Ectodermal cell (in vitro differentiated cells): Measurements from ENCODE around the gene DOCK6.

ENCODE experiments used
- H3K27ac ChIP-seq: 2 replicates; pipeline ENCODE4 v1.7.0; 2013; ENCODE audit warnings: mild to moderate bottlenecking, low read depth, low read length; ENCODE audit not compliant: insufficient read depth, poor library complexity, severe bottlenecking
- H3K27me3 ChIP-seq: 2 replicates; pipeline ENCODE4 v1.7.0; 2013; ENCODE audit warnings: mild to moderate bottlenecking, low read length; ENCODE audit not compliant: insufficient read depth, control insufficient read depth, poor library complexity, severe bottlenecking
- H3K36me3 ChIP-seq: one replicate; pipeline ENCODE4 v1.7.0; 2013; ENCODE audit warnings: low read length; ENCODE audit not compliant: control insufficient read depth, insufficient read depth
- H3K4me1 ChIP-seq: one replicate; pipeline ENCODE4 v1.7.0; 2013; ENCODE audit warnings: low read length; ENCODE audit not compliant: control insufficient read depth, insufficient read depth
- H3K4me3 ChIP-seq: 2 replicates; pipeline ENCODE4 v1.7.0; 2013; ENCODE audit warnings: low read depth, low read length, control low read depth; ENCODE audit not compliant: insufficient read depth
- H3K9me3 ChIP-seq: 2 replicates; pipeline ENCODE4 v1.7.0; 2013; ENCODE audit warnings: mild to moderate bottlenecking, low read length, moderate library complexity; ENCODE audit not compliant: control insufficient read depth
- WGBS, 2 experiments: methylation state at CpG; one replicate each; pipeline ENCODE4 v1.1.7; 2013; ENCODE audit warnings: missing lambda C conversion rate in 2 of 2; 5-methylcytosine and 5-hydroxymethylcytosine counted together

Gene DOCK6

GRCh38 chr19:11260996-11261395, 1.3 kb downstream of the DOCK6 start:
- 72 to 73% methylated on average over 5 of the region's 5 CpGs for WGBS, 2 experiments
- H3K27ac ChIP-seq: no peak overlapping the region
- H3K9me3 ChIP-seq: no peaks in the 10 kb centered on the region
- peak overlapping the region; percentile 76 for H3K4me3 ChIP-seq
- H3K36me3 ChIP-seq: no peaks in the 10 kb centered on the region
- no peaks in the 10 kb centered on the region for H3K27me3 ChIP-seq
- no peaks in the 10 kb centered on the region for H3K4me1 ChIP-seq

GRCh38 chr19:11257846-11258380, 4.4 kb downstream of the DOCK6 start:
- peaks cover 6% of the 10 kb centered on the region for H3K4me1 ChIP-seq
- H3K4me3 ChIP-seq: no peak overlapping the region
- 96 to 98% methylated on average over 3 of the region's 3 CpGs for WGBS, 2 experiments
- H3K27ac ChIP-seq: no peak overlapping the region
- H3K36me3 ChIP-seq: no peaks in the 10 kb centered on the region
- H3K27me3 ChIP-seq: no peaks in the 10 kb centered on the region
- H3K9me3 ChIP-seq: no peaks in the 10 kb centered on the region

- 39 to 50% methylated on average over 7 of the region's 7 CpGs for WGBS, 2 experiments
- Histone ChIP-seq H3K4me1 (peaks cover 6% of the 10 kb centered on the region), H3K36me3 (peaks cover 10% of the 10 kb centered on the region), H3K9me3 (no peaks in the 10 kb centered on the region), H3K27me3 (no peaks in the 10 kb centered on the region), H3K4me3 (no peak overlapping the region), H3K27ac (no peak overlapping the region)
Observed at GRCh38 chr19:11256189-11256588, 6.1 kb downstream of the DOCK6 start.

GRCh38 chr19:11254666-11255065, 7.7 kb downstream of the DOCK6 start:
- Histone ChIP-seq H3K27ac (no peak overlapping the region), H3K9me3 (no peaks in the 10 kb centered on the region), H3K4me1 (peaks cover 6% of the 10 kb centered on the region), H3K36me3 (peaks cover 14% of the 10 kb centered on the region), H3K27me3 (no peaks in the 10 kb centered on the region), H3K4me3 (no peak overlapping the region)
- 91 to 92% methylated on average over 5 of the region's 5 CpGs for WGBS, 2 experiments

GRCh38 chr19:11252665-11253355, 9.5 kb downstream of the DOCK6 start:
- no peak overlapping the region for H3K27ac ChIP-seq
- H3K4me1 ChIP-seq: peaks cover 6% of the 10 kb centered on the region
- H3K36me3 ChIP-seq: peaks cover 19% of the 10 kb centered on the region
- H3K9me3 ChIP-seq: no peaks in the 10 kb centered on the region
- 93 to 94% methylated on average over 19 of the region's 19 CpGs for WGBS, 2 experiments
- H3K27me3 ChIP-seq: no peaks in the 10 kb centered on the region
- no peak overlapping the region for H3K4me3 ChIP-seq

GRCh38 chr19:11251650-11252314, 10.5 kb downstream of the DOCK6 start:
- no peak overlapping the region for H3K4me3 ChIP-seq
- H3K27me3 ChIP-seq: no peaks in the 10 kb centered on the region
- 93 to 94% methylated on average over 10 of the region's 11 CpGs for WGBS, 2 experiments
- no peak overlapping the region for H3K27ac ChIP-seq
- no peaks in the 10 kb centered on the region for H3K9me3 ChIP-seq
- H3K36me3 ChIP-seq: peaks cover 19% of the 10 kb centered on the region
- H3K4me1 ChIP-seq: peaks cover 6% of the 10 kb centered on the region

- Histone ChIP-seq H3K36me3 (peaks cover 19% of the 10 kb centered on the region), H3K4me1 (peaks cover 6% of the 10 kb centered on the region), H3K9me3 (no peaks in the 10 kb centered on the region), H3K4me3 (no peak overlapping the region), H3K27me3 (no peaks in the 10 kb centered on the region), H3K27ac (no peak overlapping the region)
- 96 to 99% methylated on average over 4 of the region's 4 CpGs for WGBS, 2 experiments
Observed at GRCh38 chr19:11251217-11251616, 11.1 kb downstream of the DOCK6 start.

GRCh38 chr19:11248852-11249251, 13.5 kb downstream of the DOCK6 start:
- WGBS, 2 experiments: 92 to 94% methylated on average over 1 to 2 of the region's 2 CpGs
- peaks cover 6% of the 10 kb centered on the region for H3K4me1 ChIP-seq
- H3K4me3 ChIP-seq: no peak overlapping the region
- no peaks in the 10 kb centered on the region for H3K27me3 ChIP-seq
- H3K9me3 ChIP-seq: no peaks in the 10 kb centered on the region
- no peak overlapping the region for H3K27ac ChIP-seq
- peaks cover 19% of the 10 kb centered on the region for H3K36me3 ChIP-seq

- Histone ChIP-seq H3K27ac (no peak overlapping the region), H3K4me3 (no peak overlapping the region), H3K9me3 (no peaks in the 10 kb centered on the region), H3K4me1 (no peaks in the 10 kb centered on the region), H3K27me3 (peaks cover 4% of the 10 kb centered on the region), H3K36me3 (peaks cover 19% of the 10 kb centered on the region)
- 96 to 97% methylated on average over 14 of the region's 14 CpGs for WGBS, 2 experiments
Observed at GRCh38 chr19:11247934-11248333, 14.4 kb downstream of the DOCK6 start.

GRCh38 chr19:11247391-11247790, 14.9 kb downstream of the DOCK6 start:
- Histone ChIP-seq H3K4me1 (no peaks in the 10 kb centered on the region), H3K9me3 (no peaks in the 10 kb centered on the region), H3K4me3 (no peak overlapping the region), H3K27me3 (peaks cover 4% of the 10 kb centered on the region), H3K36me3 (peaks cover 17% of the 10 kb centered on the region), H3K27ac (no peak overlapping the region)
- 95 to 96% methylated on average over 10 of the region's 10 CpGs for WGBS, 2 experiments
